Measurements from ENCODE around the gene ANGEL1. TPM values are rescaled to one million over a fixed set of nuclear protein-coding genes. Genes with fewer than 3 reads are reported as not detected.
A peak's percentile ranks its signal among the peaks of the same experiment; 100 is the strongest.

ANGEL1 gene
- total and polyA plus RNA-seq, 2 of the 13 experiments (the other 11 are each of a cell fraction or from before 2014, with no cell fraction given), result 14.3 to 20.1 TPM

DNA sequence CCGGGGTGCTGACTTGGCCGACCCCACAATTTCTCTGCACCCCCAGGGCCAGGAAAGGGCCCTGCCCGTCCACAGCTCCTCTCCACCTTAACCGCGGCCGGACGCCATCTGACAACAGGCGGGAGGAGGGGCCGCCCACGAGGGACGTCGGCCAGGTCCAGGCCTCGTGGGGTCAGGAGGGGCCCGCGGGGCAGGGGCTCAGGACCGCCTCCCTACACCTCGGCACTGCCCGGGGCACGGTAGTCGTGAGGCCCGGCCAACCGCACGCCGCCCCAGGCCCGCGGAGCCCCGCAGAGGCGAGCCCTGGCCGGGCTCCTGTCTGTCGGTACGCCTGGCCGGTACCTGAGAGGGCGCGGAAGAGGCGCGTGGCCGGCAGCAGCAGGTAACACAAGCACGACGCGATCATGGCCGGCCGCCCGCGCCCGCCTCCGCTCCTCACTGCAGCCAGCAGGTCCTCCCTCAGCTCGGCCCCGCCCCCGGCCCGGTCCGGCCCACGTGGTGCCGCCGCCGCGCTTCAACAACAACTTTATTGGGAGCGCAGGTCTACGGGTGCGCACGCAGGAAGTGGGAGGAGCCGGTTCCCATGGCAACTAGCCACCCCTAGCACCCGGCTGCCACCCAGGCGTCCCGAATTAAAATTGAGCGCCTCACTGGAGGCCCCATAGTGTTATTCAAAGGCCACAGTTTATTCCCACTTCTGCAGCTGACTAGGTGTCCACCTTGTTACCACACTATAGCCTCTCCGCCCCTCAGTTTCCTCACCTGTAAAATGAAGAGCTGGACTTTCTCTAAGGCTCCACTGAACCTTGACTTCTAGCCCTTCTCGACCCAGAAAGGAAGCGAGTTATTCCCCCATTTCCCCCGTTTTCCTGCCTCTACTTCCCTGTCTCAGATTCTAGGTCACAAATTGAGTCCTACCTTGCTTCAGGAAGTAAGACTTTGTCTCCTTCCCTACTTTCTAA is at the start of gene ANGEL1 (continued):
- TF ChIP-seq, protein P1, sequence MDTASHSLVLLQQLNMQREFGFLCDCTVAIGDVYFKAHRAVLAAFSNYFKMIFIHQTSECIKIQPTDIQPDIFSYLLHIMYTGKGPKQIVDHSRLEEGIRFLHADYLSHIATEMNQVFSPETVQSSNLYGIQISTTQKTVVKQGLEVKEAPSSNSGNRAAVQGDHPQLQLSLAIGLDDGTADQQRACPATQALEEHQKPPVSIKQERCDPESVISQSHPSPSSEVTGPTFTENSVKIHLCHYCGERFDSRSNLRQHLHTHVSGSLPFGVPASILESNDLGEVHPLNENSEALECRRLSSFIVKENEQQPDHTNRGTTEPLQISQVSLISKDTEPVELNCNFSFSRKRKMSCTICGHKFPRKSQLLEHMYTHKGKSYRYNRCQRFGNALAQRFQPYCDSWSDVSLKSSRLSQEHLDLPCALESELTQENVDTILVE (CRISPR knock-in tag; IDR thresholded peaks at IDR 0.05), result peak; percentile 52; the same call in 1 of the 2 replicates
- TF ChIP-seq ZNF451 (CRISPR knock-in tag; IDR thresholded peaks at IDR 0.05) (peak; percentile 64; the same call in 1 of the 2 replicates), FUBP1 (CRISPR knock-in tag; IDR thresholded peaks at IDR 0.05; ENCODE audit: borderline replicate concordance) (no peak), ZFP41 (CRISPR knock-in tag; IDR thresholded peaks at IDR 0.05; ENCODE audit: borderline replicate concordance) (no peak), ZNF766 (CRISPR knock-in tag; IDR thresholded peaks at IDR 0.05; ENCODE audit: borderline replicate concordance) (no peak), ZMAT5 (CRISPR knock-in tag; IDR thresholded peaks at IDR 0.05; ENCODE audit: borderline replicate concordance, low read depth) (no peak), ZNF513 (CRISPR knock-in tag; conservative IDR thresholded peaks at IDR 0.05) (no peak), YEATS2 (CRISPR knock-in tag; IDR thresholded peaks at IDR 0.05; ENCODE audit: borderline replicate concordance) (peak; percentile 86), ATM (IDR thresholded peaks at IDR 0.05; ENCODE audit: borderline replicate concordance) (no peak), ELK4 (CRISPR knock-in tag; IDR thresholded peaks at IDR 0.05; ENCODE audit: borderline replicate concordance) (no peak), ZFP1 (CRISPR knock-in tag; IDR thresholded peaks at IDR 0.05) (no peak), RNF2 (conservative IDR thresholded peaks at IDR 0.05; ENCODE audit: low read depth) (peak; percentile 82)
- TF ChIP-seq, protein P2, sequence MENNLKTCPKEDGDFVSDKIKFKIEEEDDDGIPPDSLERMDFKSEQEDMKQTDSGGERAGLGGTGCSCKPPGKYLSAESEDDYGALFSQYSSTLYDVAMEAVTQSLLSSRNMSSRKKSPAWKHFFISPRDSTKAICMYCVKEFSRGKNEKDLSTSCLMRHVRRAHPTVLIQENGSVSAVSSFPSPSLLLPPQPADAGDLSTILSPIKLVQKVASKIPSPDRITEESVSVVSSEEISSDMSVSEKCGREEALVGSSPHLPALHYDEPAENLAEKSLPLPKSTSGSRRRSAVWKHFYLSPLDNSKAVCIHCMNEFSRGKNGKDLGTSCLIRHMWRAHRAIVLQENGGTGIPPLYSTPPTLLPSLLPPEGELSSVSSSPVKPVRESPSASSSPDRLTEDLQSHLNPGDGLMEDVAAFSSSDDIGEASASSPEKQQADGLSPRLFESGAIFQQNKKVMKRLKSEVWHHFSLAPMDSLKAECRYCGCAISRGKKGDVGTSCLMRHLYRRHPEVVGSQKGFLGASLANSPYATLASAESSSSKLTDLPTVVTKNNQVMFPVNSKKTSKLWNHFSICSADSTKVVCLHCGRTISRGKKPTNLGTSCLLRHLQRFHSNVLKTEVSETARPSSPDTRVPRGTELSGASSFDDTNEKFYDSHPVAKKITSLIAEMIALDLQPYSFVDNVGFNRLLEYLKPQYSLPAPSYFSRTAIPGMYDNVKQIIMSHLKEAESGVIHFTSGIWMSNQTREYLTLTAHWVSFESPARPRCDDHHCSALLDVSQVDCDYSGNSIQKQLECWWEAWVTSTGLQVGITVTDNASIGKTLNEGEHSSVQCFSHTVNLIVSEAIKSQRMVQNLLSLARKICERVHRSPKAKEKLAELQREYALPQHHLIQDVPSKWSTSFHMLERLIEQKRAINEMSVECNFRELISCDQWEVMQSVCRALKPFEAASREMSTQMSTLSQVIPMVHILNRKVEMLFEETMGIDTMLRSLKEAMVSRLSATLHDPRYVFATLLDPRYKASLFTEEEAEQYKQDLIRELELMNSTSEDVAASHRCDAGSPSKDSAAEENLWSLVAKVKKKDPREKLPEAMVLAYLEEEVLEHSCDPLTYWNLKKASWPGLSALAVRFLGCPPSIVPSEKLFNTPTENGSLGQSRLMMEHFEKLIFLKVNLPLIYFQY (CRISPR knock-in tag; IDR thresholded peaks at IDR 0.05; ENCODE audit: borderline replicate concordance), result peak; percentile 100
- TF ChIP-seq, protein P3, sequence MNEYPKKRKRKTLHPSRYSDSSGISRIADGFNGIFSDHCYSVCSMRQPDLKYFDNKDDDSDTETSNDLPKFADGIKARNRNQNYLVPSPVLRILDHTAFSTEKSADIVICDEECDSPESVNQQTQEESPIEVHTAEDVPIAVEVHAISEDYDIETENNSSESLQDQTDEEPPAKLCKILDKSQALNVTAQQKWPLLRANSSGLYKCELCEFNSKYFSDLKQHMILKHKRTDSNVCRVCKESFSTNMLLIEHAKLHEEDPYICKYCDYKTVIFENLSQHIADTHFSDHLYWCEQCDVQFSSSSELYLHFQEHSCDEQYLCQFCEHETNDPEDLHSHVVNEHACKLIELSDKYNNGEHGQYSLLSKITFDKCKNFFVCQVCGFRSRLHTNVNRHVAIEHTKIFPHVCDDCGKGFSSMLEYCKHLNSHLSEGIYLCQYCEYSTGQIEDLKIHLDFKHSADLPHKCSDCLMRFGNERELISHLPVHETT (CRISPR knock-in tag; conservative IDR thresholded peaks at IDR 0.05), result peak; percentile 73

All from HepG2 (cell line).